Mesothelial cell of epicardium (in vitro differentiated cells): ENCODE measurements around the gene KCNK18. TPM values are rescaled to one million over a fixed set of nuclear protein-coding genes. Genes with fewer than 3 reads are reported as not detected.

Experiments used
- DNase-seq, 2 experiments: peaks; one replicate each; pipeline ENCODE4 v3.0.0; 2021; ENCODE audit warnings: low spot score in 2 of 2; ENCODE audit not compliant: unreplicated experiment in 2 of 2
- H3K27ac Mint-ChIP-seq: 2 replicates; pipeline ENCODE4 v1.8.0; 2021; ENCODE audit warnings: mixed read lengths
- H3K27me3 Mint-ChIP-seq: 2 replicates; pipeline ENCODE4 v1.8.0; 2021; ENCODE audit warnings: low read depth, mixed read lengths
- H3K36me3 Mint-ChIP-seq: 2 replicates; pipeline ENCODE4 v1.8.0; 2021; ENCODE audit warnings: mixed read lengths
- H3K4me1 Mint-ChIP-seq: 2 replicates; pipeline ENCODE4 v1.8.0; 2021; ENCODE audit warnings: mixed read lengths
- H3K4me3 Mint-ChIP-seq: 2 replicates; pipeline ENCODE4 v1.8.0; 2021; ENCODE audit warnings: mild to moderate bottlenecking, moderate library complexity, mixed read lengths
- H3K9me3 Mint-ChIP-seq: 2 replicates; pipeline ENCODE4 v1.8.0; 2021; ENCODE audit warnings: mixed read lengths
- CTCF ChIP-seq: fragments of 200-600 bp; sonication (generic); IDR thresholded peaks from one replicate; pipeline ENCODE4 v1.5.0; 2021; ENCODE audit warnings: antibody characterized with exemption; ENCODE audit not compliant: unreplicated experiment
- total RNA-seq: library from RNA; stranded (reverse); gene quantifications from 3 replicates; pipeline ENCODE4 v1.2.1, GENCODE V29; 2021

KCNK18 gene
- total RNA-seq, 1 donor from 2014 or later = not detected

GRCh38 chr10:117237401-117237991 lies 40.2 kb downstream of the KCNK18 start:
- H3K4me3 Mint-ChIP-seq = no peak overlapping the region
- peaks cover 4% of the 10 kb centered on the region for H3K4me1 Mint-ChIP-seq
- no peak for TF ChIP-seq CTCF
- DNase-seq = no peak
- peaks cover 89% of the 10 kb centered on the region for H3K27me3 Mint-ChIP-seq
- no peaks in the 10 kb centered on the region for H3K36me3 Mint-ChIP-seq
- H3K27ac Mint-ChIP-seq = no peak overlapping the region
- no peaks in the 10 kb centered on the region for H3K9me3 Mint-ChIP-seq

GRCh38 chr10:117239051-117239450 lies 41.8 kb downstream of the KCNK18 start:
- TF ChIP-seq CTCF = no peak
- no peak overlapping the region for H3K27ac Mint-ChIP-seq
- no peaks in the 10 kb centered on the region for H3K36me3 Mint-ChIP-seq
- H3K4me1 Mint-ChIP-seq = peaks cover 4% of the 10 kb centered on the region
- no peak for DNase-seq
- no peak overlapping the region for H3K4me3 Mint-ChIP-seq
- H3K27me3 Mint-ChIP-seq = peaks cover 89% of the 10 kb centered on the region
- no peaks in the 10 kb centered on the region for H3K9me3 Mint-ChIP-seq

- no peaks in the 10 kb centered on the region for H3K9me3 Mint-ChIP-seq
- DNase-seq = no peak
- H3K4me1 Mint-ChIP-seq = peaks cover 4% of the 10 kb centered on the region
Observed at GRCh38 chr10:117239721-117240620, 42.7 kb downstream of the KCNK18 start.

GRCh38 chr10:117240621-117241529 lies 43.6 kb downstream of the KCNK18 start, which contains the start of gene SLC18A2:
SLC18A2 (plus strand) TSS chr10:117241114; CDS start chr10:117241694, 580 bp downstream.
- peak within 1 kb of the TSS; percentile 53 for H3K4me3 Mint-ChIP-seq
- no peak for DNase-seq
- TF ChIP-seq CTCF = no peak
- H3K9me3 Mint-ChIP-seq = no peaks in the 10 kb centered on the region
- peaks cover 89% of the 10 kb centered on the region for H3K27me3 Mint-ChIP-seq
- no peak within 1 kb of the TSS for H3K27ac Mint-ChIP-seq
- H3K4me1 Mint-ChIP-seq = peaks cover 4% of the 10 kb centered on the region
- no peaks in the 10 kb centered on the region for H3K36me3 Mint-ChIP-seq

More at GRCh38 chr10:117239721-117240620, 42.7 kb downstream of the KCNK18 start:
- Mint-ChIP-seq H3K4me3 (peak overlapping the region; percentile 35), H3K27ac (no peak overlapping the region), H3K36me3 (no peaks in the 10 kb centered on the region), H3K27me3 (peaks cover 89% of the 10 kb centered on the region)
- TF ChIP-seq CTCF = no peak
